HEK293 (cell line): ENCODE results near the gene UGT1A1.

Source experiments
- CTCF ChIA-PET: fragments of 350-600 bp; formaldehyde crosslinking; extraction: SDS; loops from one replicate; lab custom pipeline; 2021; ENCODE audit warnings: antibody characterized with exemption; lab: Yijun Ruan, JAX
- POLR2A ChIA-PET: fragments of 300-600 bp; formaldehyde crosslinking; extraction: SDS; loops from one replicate; lab custom pipeline; 2020; ENCODE audit warnings: antibody characterized with exemption, inconsistent platforms; lab: Yijun Ruan, JAX
- H3K27ac ChIP-seq: fragments of 200-500 bp; sonication (Bioruptor generic); 2 replicates; pipeline ENCODE4 v1.5.1; 2014; ENCODE audit warnings: low read depth, low read length, control low read depth, inconsistent platforms; ENCODE audit errors: extremely low read depth
- H3K36me3 ChIP-seq, 2 experiments: fragments of 200-500 bp in 1 of 2; sonication (Bioruptor generic) in 1 of 2; 1 replicate in 1 of 2; 2 replicates in 1 of 2; pipeline ENCODE4 v1.5.1; 2014 to 2017; ENCODE audit warnings: inconsistent platforms in 2 of 2, low read length in 2 of 2; ENCODE audit not compliant: control insufficient read depth in 2 of 2, insufficient read depth in 1 of 2
- H3K4me1 ChIP-seq: fragments of 200-500 bp; sonication (Bioruptor generic); 2 replicates; pipeline ENCODE4 v1.5.1; 2014; ENCODE audit warnings: mild to moderate bottlenecking, low read length, inconsistent platforms; ENCODE audit not compliant: control insufficient read depth, insufficient read depth
- H3K4me3 ChIP-seq: 2 replicates; pipeline ENCODE4 v1.5.1; 2011; ENCODE audit warnings: low read depth, mild to moderate bottlenecking, control low read depth, low read length, moderate library complexity
- H3K9me3 ChIP-seq: fragments of 200-500 bp; sonication (Bioruptor generic); 2 replicates; pipeline ENCODE4 v1.5.1; 2014; ENCODE audit warnings: low read depth, low read length, inconsistent platforms; ENCODE audit not compliant: control insufficient read depth, insufficient read depth
- GLI2 ChIP-seq: fragments of 450-650 bp; formaldehyde crosslinking; IDR thresholded peaks from 2 replicates; pipeline ENCODE4; 2017; ENCODE audit warnings: missing biosample characterization, missing genetic modification characterization, low read depth, borderline replicate concordance
- GLI4 ChIP-seq: fragments of 450-650 bp; formaldehyde crosslinking; IDR thresholded peaks from 2 replicates; pipeline ENCODE4 v1.5.1; 2016; ENCODE audit warnings: missing biosample characterization, missing genetic modification characterization
- HOXA7 ChIP-seq: sonication (generic); formaldehyde crosslinking; IDR thresholded peaks from 2 replicates; pipeline ENCODE4 v1.8.1; 2022; ENCODE audit warnings: missing genetic modification reagents, borderline replicate concordance
- SALL2 ChIP-seq: fragments of 450-650 bp; formaldehyde crosslinking; IDR thresholded peaks from 2 replicates; pipeline ENCODE4 v1.5.0; 2017; ENCODE audit warnings: missing biosample characterization, mild to moderate bottlenecking, missing genetic modification characterization, borderline replicate concordance
- TCF7L2 ChIP-seq: IDR thresholded peaks from 2 replicates; pipeline ENCODE4 v1.6.1; 2011; ENCODE audit warnings: low read depth, mild to moderate bottlenecking, inconsistent platforms, low read length, moderate library complexity, borderline replicate concordance
- ZBTB1 ChIP-seq: fragments of 450-650 bp; formaldehyde crosslinking; IDR thresholded peaks from 2 replicates; pipeline ENCODE4 v1.5.1; 2016; ENCODE audit warnings: missing biosample characterization, missing genetic modification characterization
- ZNF114 ChIP-seq: fragments of 450-650 bp; formaldehyde crosslinking; IDR thresholded peaks from 2 replicates; pipeline ENCODE4 v1.5.0; 2017; ENCODE audit warnings: missing biosample characterization, missing genetic modification characterization
- ZNF354C ChIP-seq: fragments of 450-650 bp; formaldehyde crosslinking; IDR thresholded peaks from 2 replicates; pipeline ENCODE4 v1.5.1; 2016; ENCODE audit warnings: missing biosample characterization, missing genetic modification characterization, low read depth, borderline replicate concordance
- ZNF416 ChIP-seq: fragments of 450-650 bp; formaldehyde crosslinking; IDR thresholded peaks from 2 replicates; pipeline ENCODE4 v1.5.1; 2016; ENCODE audit warnings: missing biosample characterization, missing genetic modification characterization
- ZNF433 ChIP-seq: fragments of 450-650 bp; formaldehyde crosslinking; IDR thresholded peaks from 2 replicates; pipeline ENCODE4 v1.5.1; 2016; ENCODE audit warnings: missing biosample characterization, missing genetic modification characterization, low read depth
- ZNF501 ChIP-seq: fragments of 450-650 bp; formaldehyde crosslinking; IDR thresholded peaks from 2 replicates; pipeline ENCODE4 v1.5.1; 2016; ENCODE audit warnings: missing biosample characterization, missing genetic modification characterization
- ZNF544 ChIP-seq: fragments of 450-650 bp; formaldehyde crosslinking; IDR thresholded peaks from 2 replicates; pipeline ENCODE4 v1.5.0; 2017; ENCODE audit warnings: missing biosample characterization, missing genetic modification characterization
- ZNF549 ChIP-seq: fragments of 450-650 bp; IDR thresholded peaks from 2 replicates; pipeline ENCODE4 v1.5.1; 2018; ENCODE audit warnings: missing biosample characterization, missing genetic modification characterization, mild to moderate bottlenecking, inconsistent platforms, moderate library complexity
- ZNF560 ChIP-seq: fragments of 450-650 bp; formaldehyde crosslinking; IDR thresholded peaks from 2 replicates; pipeline ENCODE4 v1.5.1; 2017; ENCODE audit warnings: missing biosample characterization, missing genetic modification characterization, borderline replicate concordance
- ZNF585B ChIP-seq: fragments of 450-650 bp; formaldehyde crosslinking; IDR thresholded peaks from 2 replicates; pipeline ENCODE4 v1.5.1; 2016; ENCODE audit warnings: missing biosample characterization, missing genetic modification characterization
- ZNF626 ChIP-seq: fragments of 450-650 bp; sonication (Bioruptor Pico); formaldehyde crosslinking; IDR thresholded peaks from 2 replicates; pipeline ENCODE4 v1.5.1; 2018; ENCODE audit warnings: missing biosample characterization, missing genetic modification characterization, inconsistent platforms
- ZNF664 ChIP-seq: fragments of 450-650 bp; formaldehyde crosslinking; IDR thresholded peaks from 2 replicates; pipeline ENCODE4 v1.5.1; 2016; ENCODE audit warnings: missing biosample characterization, missing genetic modification characterization
- ZNF776 ChIP-seq: fragments of 450-650 bp; formaldehyde crosslinking; IDR thresholded peaks from 2 replicates; pipeline ENCODE4 v1.5.0; 2017; ENCODE audit warnings: missing biosample characterization, missing genetic modification characterization, borderline replicate concordance
- ZNF785 ChIP-seq: fragments of 450-650 bp; formaldehyde crosslinking; IDR thresholded peaks from 2 replicates; pipeline ENCODE4 v1.5.1; 2016; ENCODE audit warnings: missing biosample characterization, missing genetic modification characterization
- ZNF830 ChIP-seq: fragments of 450-650 bp; IDR thresholded peaks from 2 replicates; pipeline ENCODE4 v1.5.0; 2018; ENCODE audit warnings: missing biosample characterization, missing genetic modification characterization, low read depth, mild to moderate bottlenecking, moderate library complexity
- TF ChIP-seq, protein P1 (sequence below): fragments of 450-650 bp; formaldehyde crosslinking; IDR thresholded peaks from 2 replicates; pipeline ENCODE4 v1.5.1; 2016; ENCODE audit warnings: missing biosample characterization, missing genetic modification characterization
- TF ChIP-seq, protein P2 (sequence below): fragments of 450-650 bp; formaldehyde crosslinking; IDR thresholded peaks from 2 replicates; pipeline ENCODE4 v1.5.1; 2016; ENCODE audit warnings: missing biosample characterization, missing genetic modification characterization
- TF ChIP-seq, protein P3 (sequence below): fragments of 450-650 bp; formaldehyde crosslinking; IDR thresholded peaks from 2 replicates; pipeline ENCODE4 v1.5.1; 2016; ENCODE audit warnings: missing biosample characterization, missing genetic modification characterization
- TF ChIP-seq, protein P4 (sequence below): fragments of 450-650 bp; formaldehyde crosslinking; IDR thresholded peaks from 2 replicates; pipeline ENCODE4 v1.5.1; 2016; ENCODE audit warnings: missing biosample characterization, missing genetic modification characterization

UGT1A1 gene

DNA sequence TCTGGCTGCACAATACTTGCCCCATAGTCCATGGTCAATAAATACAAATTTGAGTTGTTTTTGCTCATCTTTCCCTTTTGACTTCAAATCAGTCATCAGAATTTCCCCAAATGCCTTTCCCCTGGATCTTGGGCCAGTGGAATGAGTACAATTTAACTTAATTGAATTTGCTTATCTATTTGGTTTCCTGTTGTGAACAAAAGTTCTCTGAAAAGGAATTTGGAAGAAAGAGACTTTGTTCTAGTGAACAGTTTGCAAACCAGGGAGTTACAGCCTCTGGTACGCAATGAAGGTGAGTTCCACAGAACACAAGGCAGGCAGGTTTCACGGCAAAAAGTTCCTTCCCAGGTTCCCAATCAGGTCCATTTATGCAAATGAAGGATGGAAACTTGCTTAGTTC is 1.2 kb upstream of the UGT1A1 start (continued):
- TF ChIP-seq, protein P1, sequence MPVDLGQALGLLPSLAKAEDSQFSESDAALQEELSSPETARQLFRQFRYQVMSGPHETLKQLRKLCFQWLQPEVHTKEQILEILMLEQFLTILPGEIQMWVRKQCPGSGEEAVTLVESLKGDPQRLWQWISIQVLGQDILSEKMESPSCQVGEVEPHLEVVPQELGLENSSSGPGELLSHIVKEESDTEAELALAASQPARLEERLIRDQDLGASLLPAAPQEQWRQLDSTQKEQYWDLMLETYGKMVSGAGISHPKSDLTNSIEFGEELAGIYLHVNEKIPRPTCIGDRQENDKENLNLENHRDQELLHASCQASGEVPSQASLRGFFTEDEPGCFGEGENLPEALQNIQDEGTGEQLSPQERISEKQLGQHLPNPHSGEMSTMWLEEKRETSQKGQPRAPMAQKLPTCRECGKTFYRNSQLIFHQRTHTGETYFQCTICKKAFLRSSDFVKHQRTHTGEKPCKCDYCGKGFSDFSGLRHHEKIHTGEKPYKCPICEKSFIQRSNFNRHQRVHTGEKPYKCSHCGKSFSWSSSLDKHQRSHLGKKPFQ (tag by site-specific recombination), result no peak
- TF ChIP-seq, protein P2, sequence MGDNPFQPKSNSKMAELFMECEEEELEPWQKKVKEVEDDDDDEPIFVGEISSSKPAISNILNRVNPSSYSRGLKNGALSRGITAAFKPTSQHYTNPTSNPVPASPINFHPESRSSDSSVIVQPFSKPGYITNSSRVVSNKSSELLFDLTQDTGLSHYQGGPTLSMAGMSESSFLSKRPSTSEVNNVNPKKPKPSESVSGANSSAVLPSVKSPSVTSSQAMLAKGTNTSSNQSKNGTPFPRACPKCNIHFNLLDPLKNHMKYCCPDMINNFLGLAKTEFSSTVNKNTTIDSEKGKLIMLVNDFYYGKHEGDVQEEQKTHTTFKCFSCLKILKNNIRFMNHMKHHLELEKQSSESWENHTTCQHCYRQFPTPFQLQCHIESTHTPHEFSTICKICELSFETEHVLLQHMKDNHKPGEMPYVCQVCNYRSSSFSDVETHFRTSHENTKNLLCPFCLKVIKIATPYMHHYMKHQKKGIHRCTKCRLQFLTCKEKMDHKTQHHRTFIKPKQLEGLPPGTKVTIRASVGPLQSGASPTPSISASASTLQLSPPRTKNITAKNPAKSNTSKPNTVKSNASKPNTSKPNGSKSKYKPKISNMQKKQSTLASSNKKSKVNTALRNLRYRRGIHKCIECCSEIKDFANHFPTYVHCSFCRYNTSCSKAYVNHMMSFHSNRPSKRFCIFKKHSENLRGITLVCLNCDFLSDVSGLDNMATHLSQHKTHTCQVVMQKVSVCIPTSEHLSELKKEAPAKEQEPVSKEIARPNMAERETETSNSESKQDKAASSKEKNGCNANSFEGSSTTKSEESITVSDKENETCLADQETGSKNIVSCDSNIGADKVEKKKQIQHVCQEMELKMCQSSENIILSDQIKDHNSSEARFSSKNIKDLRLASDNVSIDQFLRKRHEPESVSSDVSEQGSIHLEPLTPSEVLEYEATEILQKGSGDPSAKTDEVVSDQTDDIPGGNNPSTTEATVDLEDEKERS (tag by site-specific recombination), result no peak
- TF ChIP-seq ZNF560 (tag by site-specific recombination), result no peak
- TF ChIP-seq ZNF664 (tag by site-specific recombination), result no peak
- TF ChIP-seq SALL2 (tag by site-specific recombination), result no peak
- no peak for TF ChIP-seq ZNF785 (tag by site-specific recombination)
- TF ChIP-seq, all 188 proteins: peak for 0

DNA sequence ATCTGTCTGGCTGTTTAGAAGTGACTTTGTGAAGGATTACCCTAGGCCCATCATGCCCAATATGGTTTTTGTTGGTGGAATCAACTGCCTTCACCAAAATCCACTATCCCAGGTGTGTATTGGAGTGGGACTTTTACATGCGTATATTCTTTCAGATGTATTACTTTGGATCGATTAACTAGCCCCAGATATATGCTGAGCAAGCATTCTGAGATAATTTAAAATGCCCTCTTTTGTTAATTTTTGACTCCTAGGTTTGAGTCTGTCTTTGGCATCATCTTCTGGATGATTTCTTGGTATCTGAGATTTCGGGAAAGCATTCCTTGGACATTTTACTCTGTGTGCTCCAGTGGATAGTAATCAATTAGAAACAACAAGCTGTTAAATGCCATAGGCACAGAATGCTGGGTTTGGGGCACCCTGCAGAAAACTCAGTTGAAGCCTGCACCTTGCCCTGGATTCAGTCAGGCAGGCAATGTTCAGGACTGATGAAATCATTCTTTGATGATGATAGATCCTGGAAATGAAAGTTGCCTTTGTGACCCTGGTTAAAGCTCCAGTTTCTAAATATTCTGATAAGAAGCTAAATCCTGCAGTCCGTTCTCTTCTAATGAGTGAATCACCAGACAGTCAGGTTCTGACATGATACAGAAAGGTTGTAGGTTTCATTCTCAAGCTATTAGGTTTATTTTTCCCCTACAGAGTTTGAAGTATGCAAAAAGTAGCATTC is 1.1 kb downstream of the UGT1A1 start:
- no peaks in the 10 kb centered on the region for H3K4me1 ChIP-seq
- no peak for TF ChIP-seq ZNF776 (tag by site-specific recombination)
- TF ChIP-seq, protein P3, sequence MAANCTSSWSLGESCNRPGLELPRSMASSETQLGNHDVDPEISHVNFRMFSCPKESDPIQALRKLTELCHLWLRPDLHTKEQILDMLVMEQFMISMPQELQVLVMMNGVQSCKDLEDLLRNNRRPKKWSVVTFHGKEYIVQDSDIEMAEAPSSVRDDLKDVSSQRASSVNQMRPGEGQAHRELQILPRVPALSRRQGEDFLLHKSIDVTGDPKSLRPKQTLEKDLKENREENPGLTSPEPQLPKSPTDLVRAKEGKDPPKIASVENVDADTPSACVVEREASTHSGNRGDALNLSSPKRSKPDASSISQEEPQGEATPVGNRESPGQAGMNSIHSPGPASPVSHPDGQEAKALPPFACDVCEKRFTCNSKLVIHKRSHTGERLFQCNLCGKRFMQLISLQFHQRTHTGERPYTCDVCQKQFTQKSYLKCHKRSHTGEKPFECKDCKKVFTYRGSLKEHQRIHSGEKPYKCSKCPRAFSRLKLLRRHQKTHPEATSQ (tag by site-specific recombination), result no peak
- TF ChIP-seq ZNF114, result no peak
- TF ChIP-seq ZBTB1 (tag by site-specific recombination), result no peak
- TF ChIP-seq, protein P4, sequence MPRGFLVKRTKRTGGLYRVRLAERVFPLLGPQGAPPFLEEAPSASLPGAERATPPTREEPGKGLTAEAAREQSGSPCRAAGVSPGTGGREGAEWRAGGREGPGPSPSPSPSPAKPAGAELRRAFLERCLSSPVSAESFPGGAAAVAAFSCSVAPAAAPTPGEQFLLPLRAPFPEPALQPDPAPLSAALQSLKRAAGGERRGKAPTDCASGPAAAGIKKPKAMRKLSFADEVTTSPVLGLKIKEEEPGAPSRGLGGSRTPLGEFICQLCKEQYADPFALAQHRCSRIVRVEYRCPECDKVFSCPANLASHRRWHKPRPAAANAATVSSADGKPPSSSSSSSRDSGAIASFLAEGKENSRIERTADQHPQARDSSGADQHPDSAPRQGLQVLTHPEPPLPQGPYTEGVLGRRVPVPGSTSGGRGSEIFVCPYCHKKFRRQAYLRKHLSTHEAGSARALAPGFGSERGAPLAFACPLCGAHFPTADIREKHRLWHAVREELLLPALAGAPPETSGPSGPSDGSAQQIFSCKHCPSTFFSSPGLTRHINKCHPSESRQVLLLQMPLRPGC (tag by site-specific recombination), result no peak
- no peak for TF ChIP-seq ZNF626 (tag by site-specific recombination)
- no peak for TF ChIP-seq GLI2
- TF ChIP-seq ZNF416, result no peak
- no peak for TF ChIP-seq TCF7L2
- TF ChIP-seq ZNF585B (tag by site-specific recombination), result no peak
- no peak for TF ChIP-seq ZNF560 (tag by site-specific recombination)
- TF ChIP-seq ZNF354C, result no peak
- TF ChIP-seq HOXA7, result no peak
- no peak for TF ChIP-seq ZNF433 (tag by site-specific recombination)
- TF ChIP-seq ZNF501, result no peak
- no peak for TF ChIP-seq ZNF830 (tag by site-specific recombination)
- no peak for TF ChIP-seq GLI4
- TF ChIP-seq ZNF544 (tag by site-specific recombination), result no peak
- no peak for TF ChIP-seq ZNF549 (tag by site-specific recombination)
- no peak overlapping the region for H3K4me3 ChIP-seq
- no peaks in the 10 kb centered on the region for H3K36me3 ChIP-seq
- no peak overlapping the region for H3K27ac ChIP-seq
- CTCF ChIA-PET, result interaction anchor here (0.5 to 0.7 kb wide), 2 partner anchors 30 to 1214 kb away, joined by 3 to 4 read pairs; no protein-coding TSS in a partner anchor
- POLR2A ChIA-PET, result interaction anchor here (0.6 kb wide), 1 partner anchor 195 kb away, joined by 4 read pairs; no protein-coding TSS in a partner anchor
- H3K9me3 ChIP-seq, result no peaks in the 10 kb centered on the region
